Gastrocnemius medialis (tissue), 4 donors: ENCODE measurements around the gene RMDN3. TPM values are rescaled to one million over a fixed set of nuclear protein-coding genes. Genes with fewer than 3 reads are reported as not detected.

Source experiments
- ATAC-seq, 2 donors: fragments of 150-250 bp; one replicate each; pipeline ENCODE4 v1.9.1; 2016
- DNase-seq, 2 donors: peaks; one replicate each; pipeline ENCODE4 v3.0.0-alpha.2; 2019
- H3K27ac ChIP-seq, 4 donors: fragments of 200-600 bp; sonication (generic); 1 replicate in 1 of 4; 2 replicates in 3 of 4; pipeline ENCODE4 v1.5.1; 2016 to 2018; ENCODE audit warnings: mild to moderate bottlenecking in 2 of 4, moderate library complexity in 1 of 4
- H3K27me3 ChIP-seq, 3 donors: fragments of 200-600 bp; sonication (generic) in 2 of 3; 1 replicate in 1 of 3; 2 replicates in 2 of 3; pipeline versions ENCODE4 v1.5.1 to v1.6.0; 2016 to 2019; ENCODE audit warnings: mild to moderate bottlenecking in 1 of 3, moderate library complexity in 1 of 3
- H3K36me3 ChIP-seq, 2 donors: fragments of 200-600 bp; sonication (generic) in 1 of 2; one replicate each; pipeline ENCODE4 v1.5.1; 2017 to 2018
- H3K4me1 ChIP-seq, 2 donors: fragments of 200-600 bp; sonication (generic) in 1 of 2; one replicate each; pipeline ENCODE4 v1.5.1; 2016 to 2017; ENCODE audit warnings: mild to moderate bottlenecking in 2 of 2
- H3K4me3 ChIP-seq, 4 donors: fragments of 200-600 bp; sonication (generic) in 3 of 4; 1 replicate in 1 of 4; 2 replicates in 3 of 4; pipeline ENCODE4 v1.5.1; 2016 to 2019; ENCODE audit warnings: mild to moderate bottlenecking in 2 of 4
- H3K9me3 ChIP-seq, 3 donors: fragments of 200-600 bp; sonication (generic) in 2 of 3; 1 replicate in 1 of 3; 2 replicates in 2 of 3; pipeline ENCODE4 v1.5.1; 2016 to 2019
- CTCF ChIP-seq, 5 experiments: fragments of 450-650 bp in 3 of 5; fragments of 200-600 bp in 2 of 5; sonication (generic) in 2 of 5; IDR thresholded peaks in 4 of 5; conservative IDR thresholded peaks in 1 of 5; 1 replicate in 4 of 5; 2 replicates in 1 of 5; pipeline ENCODE4 v1.5.1; 2016 to 2019; ENCODE audit warnings: antibody characterized with exemption in 5 of 5, mild to moderate bottlenecking in 3 of 5, moderate library complexity in 3 of 5
- POLR2A ChIP-seq, 2 donors: fragments of 450-650 bp; IDR thresholded peaks; one replicate each; pipeline ENCODE4 v1.6.1; 2017; ENCODE audit warnings: antibody characterized with exemption in 2 of 2, mild to moderate bottlenecking in 2 of 2, moderate library complexity in 2 of 2
- in situ Hi-C, 4 donors: fragments of 200-750 bp; cut with MboI; loops; one replicate each; pipeline versions ENCODE4 v1.15.0 to v1.8.0; 2017; ENCODE audit warnings: low sequenced_read_pairs in 4 of 4
- intact Hi-C: fragments of 100-400 bp; cut with DNase I; formaldehyde crosslinking; loops from one replicate; pipeline ENCODE4 v1.15.1; 2023; ENCODE audit warnings: low total_unique reads
- total RNA-seq, 4 donors: library from RNA; depleted of rRNA; stranded (reverse); fragments of >200 nt; gene quantifications; one replicate each; pipeline versions ENCODE4 v1.1.0 to v1.2.3, GENCODE V29; 2016

The RMDN3 gene
- total RNA-seq, 4 donors from 2014 or later, result 12.7 to 55.3 (median 19.6) TPM

- intact Hi-C loops, result loop anchor here (2.0 to 5.0 kb wide), 2 partner anchors 173 to 201 kb away; partner anchors contain the start of gene VPS18
- H3K27ac ChIP-seq, result no peak overlapping the region
- H3K4me3 ChIP-seq, result no peak overlapping the region
- H3K27me3 ChIP-seq, result no peaks in the 10 kb centered on the region
- in situ Hi-C loops, result loop anchor here in 2 of 4 donors (5.0 to 25.0 kb wide), 4 partner anchors 96 to 203 kb away; partner anchors contain the start of genes KNL1 (in 1 of the 2) and VPS18 (in 1 of the 2)
- H3K9me3 ChIP-seq, result no peaks in the 10 kb centered on the region
- peaks cover 20 to 30% of the 10 kb centered on the region in 2 donors for H3K4me1 ChIP-seq
- peaks cover 0 to 9% of the 10 kb centered on the region in 2 donors for H3K36me3 ChIP-seq
- ATAC-seq, result no peak
- TF ChIP-seq POLR2A (IDR thresholded peaks at IDR 0.05), result no peak
- no peak for TF ChIP-seq CTCF (IDR thresholded peaks at IDR 0.05 in 4 of 5, conservative IDR thresholded peaks at IDR 0.05 in 1 of 5)
- no peak for DNase-seq
Observed at GRCh38 chr15:40691737-40692136, 63.3 kb downstream of the RMDN3 start.

GRCh38 chr15:40688932-40689799, 65.9 kb downstream of the RMDN3 start:
- in situ Hi-C loops (loop anchor here in 1 of 4 donors (25.0 kb wide), 2 partner anchors 98 to 177 kb away; no protein-coding TSS in a partner anchor), intact Hi-C loops (no loop called here)
- TF ChIP-seq POLR2A (IDR thresholded peaks at IDR 0.05), result no peak
- TF ChIP-seq CTCF (IDR thresholded peaks at IDR 0.05 in 4 of 5, conservative IDR thresholded peaks at IDR 0.05 in 1 of 5), result no peak
- DNase-seq (no peak), ATAC-seq (peak in 1 of 2 donors; percentile 61)
- no peaks in the 10 kb centered on the region for H3K9me3 ChIP-seq
- H3K36me3 ChIP-seq, result peaks cover 0 to 9% of the 10 kb centered on the region in 2 donors
- peak overlapping the region; percentile 20 to 64 (median 50) for H3K27ac ChIP-seq
- H3K27me3 ChIP-seq, result no peaks in the 10 kb centered on the region
- H3K4me1 ChIP-seq, result peaks cover 7 to 24% of the 10 kb centered on the region in 2 donors
- H3K4me3 ChIP-seq, result no peak overlapping the region

Other genes starting within 250 kb of the RMDN3 start
- gene CCDC32, start 190.2 kb downstream of the RMDN3 start, total RNA-seq, result 10 to 100 TPM; 11.9 to 24.2 (median 17.2) TPM
- gene RPUSD2, start 186.0 kb downstream of the RMDN3 start, total RNA-seq, result 1 to 10 TPM; 4.5 to 9.1 (median 6.5) TPM
- gene KNL1, start 161.0 kb downstream of the RMDN3 start, total RNA-seq, result under 1 TPM in 3 of 4 donors, not detected in 1; 0.10 to 0.33 (median 0.33) TPM
- gene RAD51, start 60.1 kb downstream of the RMDN3 start, total RNA-seq, result under 1 TPM in 3 of 4 donors, not detected in 1; 0.56 to 0.75 (median 0.60) TPM
- 10 to 100 TPM in 3 of 4 donors, under 1 TPM in 1; 0.49 to 16.9 (median 14.4) TPM for gene GCHFR, start 8.8 kb upstream of the RMDN3 start, total RNA-seq
- under 1 TPM in 2 of 4 donors, not detected in 2; 0.09 to 0.49 TPM for gene C15orf62, start 14.7 kb upstream of the RMDN3 start, total RNA-seq
- gene ZFYVE19, start 51.8 kb upstream of the RMDN3 start, total RNA-seq, result 10 to 100 TPM; 11.4 to 18.9 (median 14.7) TPM
- 10 to 100 TPM in 2 of 4 donors, 1 to 10 TPM in 2; 5.3 to 25.0 (median 11.4) TPM for gene DNAJC17, start 52.2 kb upstream of the RMDN3 start, total RNA-seq
- gene PPP1R14D, start 73.5 kb upstream of the RMDN3 start, total RNA-seq, result under 1 TPM in 1 of 4 donors, not detected in 3; 0.51 TPM
- 1 to 10 TPM in 2 of 4 donors, under 1 TPM in 1, not detected in 1; 0.42 to 5.0 (median 1.0) TPM for gene SPINT1, start 88.8 kb upstream of the RMDN3 start, total RNA-seq
- not detected for gene RHOV, start 119.0 kb upstream of the RMDN3 start, total RNA-seq
- gene VPS18, start 139.2 kb upstream of the RMDN3 start, total RNA-seq, result 10 to 100 TPM; 18.5 to 26.1 (median 19.3) TPM
- 10 to 100 TPM in 2 of 4 donors, 1 to 10 TPM in 2; 5.9 to 15.7 (median 8.9) TPM for gene DLL4, start 174.1 kb upstream of the RMDN3 start, total RNA-seq
- gene CHAC1, start 198.2 kb upstream of the RMDN3 start, total RNA-seq, result 100 to 1,000 TPM in 3 of 4 donors, 10 to 100 TPM in 1; 93.4 to 320 (median 139) TPM